ENCODE results near the gene CEP192. TPM values are rescaled to one million over a fixed set of nuclear protein-coding genes. Genes with fewer than 3 reads are reported as not detected.
A peak's percentile ranks its signal among the peaks of the same experiment; 100 is the strongest.

Gene CEP192
- polyA plus RNA-seq, 1 of the 3 experiments (the other 2 are of a cell fraction) = 9.4 TPM

- no peak for TF ChIP-seq TEAD4 (IDR thresholded peaks at IDR 0.05; ENCODE audit: borderline replicate concordance, insufficient read depth)
- no peak for TF ChIP-seq USF2 (IDR thresholded peaks at IDR 0.05; ENCODE audit: borderline replicate concordance, low read depth, low read length)
- no peak for TF ChIP-seq MXI1 (IDR thresholded peaks at IDR 0.05; ENCODE audit: low read depth, low read length)
- TF ChIP-seq SIN3A (IDR thresholded peaks at IDR 0.05; ENCODE audit: borderline replicate concordance, low read depth, low read length) = no peak
- no peak for TF ChIP-seq MEF2A (IDR thresholded peaks at IDR 0.05; ENCODE audit: borderline replicate concordance, low read depth)
- TF ChIP-seq TAF1 (IDR thresholded peaks at IDR 0.05; ENCODE audit: borderline replicate concordance, low read depth, low read length) = no peak
- TF ChIP-seq EP300 (IDR thresholded peaks at IDR 0.05; ENCODE audit: borderline replicate concordance in 1 of 2, low read depth in 1 of 2, low read length in 1 of 2) = no peak
- TF ChIP-seq YY1 (IDR thresholded peaks at IDR 0.05; ENCODE audit: low read depth) = no peak
- TF ChIP-seq RAD21 (IDR thresholded peaks at IDR 0.05; ENCODE audit: low read length) = no peak
- TF ChIP-seq FOXJ3 (CRISPR knock-in tag; IDR thresholded peaks at IDR 0.05) = no peak
- TF ChIP-seq, protein P1, sequence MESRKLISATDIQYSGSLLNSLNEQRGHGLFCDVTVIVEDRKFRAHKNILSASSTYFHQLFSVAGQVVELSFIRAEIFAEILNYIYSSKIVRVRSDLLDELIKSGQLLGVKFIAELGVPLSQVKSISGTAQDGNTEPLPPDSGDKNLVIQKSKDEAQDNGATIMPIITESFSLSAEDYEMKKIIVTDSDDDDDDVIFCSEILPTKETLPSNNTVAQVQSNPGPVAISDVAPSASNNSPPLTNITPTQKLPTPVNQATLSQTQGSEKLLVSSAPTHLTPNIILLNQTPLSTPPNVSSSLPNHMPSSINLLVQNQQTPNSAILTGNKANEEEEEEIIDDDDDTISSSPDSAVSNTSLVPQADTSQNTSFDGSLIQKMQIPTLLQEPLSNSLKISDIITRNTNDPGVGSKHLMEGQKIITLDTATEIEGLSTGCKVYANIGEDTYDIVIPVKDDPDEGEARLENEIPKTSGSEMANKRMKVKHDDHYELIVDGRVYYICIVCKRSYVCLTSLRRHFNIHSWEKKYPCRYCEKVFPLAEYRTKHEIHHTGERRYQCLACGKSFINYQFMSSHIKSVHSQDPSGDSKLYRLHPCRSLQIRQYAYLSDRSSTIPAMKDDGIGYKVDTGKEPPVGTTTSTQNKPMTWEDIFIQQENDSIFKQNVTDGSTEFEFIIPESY (IDR thresholded peaks at IDR 0.05; ENCODE audit: borderline replicate concordance, low read depth) = no peak
- no peak for TF ChIP-seq JUND (IDR thresholded peaks at IDR 0.05)
Observed at GRCh38 chr18:13032173-13032572, 41.0 kb downstream of the CEP192 start (continued).

GRCh38 chr18:13035249-13035914 lies 44.2 kb downstream of the CEP192 start:
- Histone ChIP-seq H3K4me2 (no peak overlapping the region), H4K20me1 (ENCODE audit: insufficient read depth) (no peaks in the 10 kb centered on the region), H2AFZ (ENCODE audit: low read depth) (no peak overlapping the region), H3K36me3 (replicated peaks in 1 of 2; ENCODE audit: control insufficient read depth in 1 of 2, insufficient read depth in 2 of 2, low read length in 1 of 2) (peaks cover 17 to 33% of the 10 kb centered on the region in 2 experiments), H3K27ac (ENCODE audit: low read depth in 2 of 2, low read length in 1 of 2) (peak overlapping the region in 1 of 2 experiments; percentile 30; a peak in 2 of 4 replicates), H3K4me1 (ENCODE audit: control insufficient read depth in 1 of 2, insufficient read depth in 2 of 2, low read depth in 1 of 2, low read length in 1 of 2) (no peaks in the 10 kb centered on the region; a peak in 1 of 4 replicates), H3K9ac (no peak overlapping the region), H3K9me3 (no peaks in the 10 kb centered on the region), H3K27me3 (ENCODE audit: insufficient read depth) (no peaks in the 10 kb centered on the region), H3K79me2 (ENCODE audit: insufficient read depth) (peaks cover 2% of the 10 kb centered on the region; the same call in 1 of the 2 replicates), H3F3A (replicated peaks; ENCODE audit: insufficient read depth) (peaks cover 8% of the 10 kb centered on the region), H3K4me3 (ENCODE audit: low read depth in 2 of 2, low read length in 1 of 2) (no peak overlapping the region), H3K9me2 (no peaks in the 10 kb centered on the region)
- DNase-seq = no peak
- CTCF ChIA-PET = no interaction called here
- no peak for TF ChIP-seq IRF3 (IDR thresholded peaks at IDR 0.05; ENCODE audit: low read depth, low read length)
- no peak for TF ChIP-seq MEF2A (IDR thresholded peaks at IDR 0.05; ENCODE audit: borderline replicate concordance, low read depth)
- TF ChIP-seq, protein P2, sequence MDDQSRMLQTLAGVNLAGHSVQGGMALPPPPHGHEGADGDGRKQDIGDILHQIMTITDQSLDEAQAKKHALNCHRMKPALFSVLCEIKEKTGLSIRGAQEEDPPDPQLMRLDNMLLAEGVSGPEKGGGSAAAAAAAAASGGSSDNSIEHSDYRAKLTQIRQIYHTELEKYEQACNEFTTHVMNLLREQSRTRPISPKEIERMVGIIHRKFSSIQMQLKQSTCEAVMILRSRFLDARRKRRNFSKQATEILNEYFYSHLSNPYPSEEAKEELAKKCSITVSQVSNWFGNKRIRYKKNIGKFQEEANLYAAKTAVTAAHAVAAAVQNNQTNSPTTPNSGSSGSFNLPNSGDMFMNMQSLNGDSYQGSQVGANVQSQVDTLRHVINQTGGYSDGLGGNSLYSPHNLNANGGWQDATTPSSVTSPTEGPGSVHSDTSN (IDR thresholded peaks at IDR 0.05) = peak; percentile 57
- no peak for TF ChIP-seq SMC3 (IDR thresholded peaks at IDR 0.05; ENCODE audit: low read depth, low read length)
- no peak for TF ChIP-seq EP300 (IDR thresholded peaks at IDR 0.05; ENCODE audit: borderline replicate concordance in 1 of 2, low read depth in 1 of 2, low read length in 1 of 2)
- 91% methylated on average over 7 of the region's 7 CpGs for WGBS (ENCODE audit: low lambda C conversion rate)
- POLR2A ChIA-PET = no interaction called here

Measured in SK-N-SH (cell line).